Globus pallidus (tissue), 1 donor: ENCODE measurements around the gene GPR35.
"Not testable (repeated sequence)": the region's sequence is repeated elsewhere in the genome, so short reads cannot be mapped to it uniquely, and the experiment has no call there.

ENCODE experiments used
- DNase-seq: peaks from one replicate; pipeline ENCODE4 v3.0.0-alpha.2; 2015; ENCODE audit warnings: low spot score

The GPR35 gene

DNA sequence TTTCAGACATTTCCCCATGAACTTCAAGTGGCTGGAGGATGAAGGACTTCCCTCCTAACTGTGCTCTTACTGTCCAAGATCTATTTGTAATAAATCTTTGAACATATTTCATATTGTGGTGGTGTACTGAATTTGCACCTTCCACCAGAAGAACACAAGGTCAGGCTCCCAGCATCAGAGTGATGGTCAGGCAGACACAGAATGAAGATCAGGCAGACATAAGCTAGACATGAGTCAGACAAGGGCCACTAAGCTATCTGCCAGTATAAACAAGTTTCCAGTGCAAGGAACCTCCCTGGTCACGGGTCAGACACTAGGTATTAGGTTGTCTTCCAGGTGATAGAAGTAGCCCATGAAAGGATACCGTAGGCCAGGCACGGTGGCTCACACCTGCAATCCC lies 37.4 kb downstream of the GPR35 start:
- DNase-seq: no peak

DNA sequence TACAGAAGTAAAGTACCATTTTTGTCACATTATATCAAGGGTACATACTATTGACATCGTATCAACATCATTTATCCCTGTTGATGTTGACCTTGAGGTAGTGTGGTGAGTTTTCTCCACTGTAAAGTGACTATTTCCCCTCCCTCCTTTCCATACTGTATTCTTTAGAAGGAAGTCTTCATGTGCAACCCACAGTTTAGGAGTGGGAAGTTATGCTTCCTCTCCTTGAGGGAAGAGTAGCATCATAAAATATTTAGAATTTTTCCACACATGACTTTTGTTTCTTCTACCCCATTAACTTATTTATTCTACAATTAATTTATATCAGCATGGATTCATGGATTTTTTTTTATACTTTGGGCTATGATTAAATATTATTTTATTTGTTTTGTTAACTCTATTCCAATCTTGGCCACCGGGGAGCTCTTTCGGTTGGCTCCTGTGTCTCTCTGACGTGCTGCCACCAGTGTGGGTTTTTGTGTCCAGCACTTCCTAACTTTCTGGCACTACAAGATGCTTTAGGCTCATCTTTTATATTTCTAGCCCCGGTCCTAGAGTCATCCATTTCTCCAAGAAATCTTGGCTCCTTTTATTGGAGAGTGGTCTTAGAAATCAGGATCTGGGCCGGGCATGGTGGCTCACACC lies 38.4 kb downstream of the GPR35 start:
- DNase-seq: no peak

DNA sequence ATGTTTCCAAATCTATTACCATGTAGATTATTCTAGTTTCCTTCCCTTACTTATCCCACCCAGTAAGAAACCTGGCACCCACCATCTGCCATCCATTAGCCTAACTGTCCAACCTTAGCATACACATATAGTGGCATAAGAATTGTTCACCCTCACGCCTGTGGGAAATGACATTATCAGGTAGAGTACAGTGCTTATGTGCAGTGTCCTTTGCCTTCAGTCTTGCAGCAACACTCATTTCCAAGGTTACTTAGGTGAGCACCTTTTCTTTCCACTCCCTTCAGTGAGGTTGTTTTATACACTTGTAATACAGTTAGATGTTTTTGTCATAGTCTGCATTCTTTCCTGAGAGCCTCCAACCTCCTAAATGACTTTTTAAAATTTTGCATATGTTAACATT lies 39.3 kb downstream of the GPR35 start:
- DNase-seq: no peak

DNA sequence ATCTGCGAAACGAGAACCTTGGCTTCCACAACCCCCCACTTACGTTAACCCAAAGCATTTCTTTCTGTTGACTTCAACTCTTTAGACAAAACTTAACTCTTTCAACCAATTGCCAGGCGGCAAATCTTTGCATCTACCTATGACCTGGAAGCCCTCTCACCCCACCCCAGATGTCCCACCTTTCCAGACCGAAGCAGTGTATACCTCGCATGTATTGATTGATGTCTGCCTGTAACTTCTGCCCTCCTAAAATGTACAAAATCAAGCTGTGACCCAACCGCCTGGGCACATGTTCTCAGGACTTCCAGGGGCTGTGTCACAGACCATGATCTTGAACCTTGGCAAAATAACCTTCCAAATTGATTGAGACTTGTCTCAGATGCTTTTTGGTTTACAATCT lies 45.1 kb downstream of the GPR35 start:
- no peak for DNase-seq

DNA sequence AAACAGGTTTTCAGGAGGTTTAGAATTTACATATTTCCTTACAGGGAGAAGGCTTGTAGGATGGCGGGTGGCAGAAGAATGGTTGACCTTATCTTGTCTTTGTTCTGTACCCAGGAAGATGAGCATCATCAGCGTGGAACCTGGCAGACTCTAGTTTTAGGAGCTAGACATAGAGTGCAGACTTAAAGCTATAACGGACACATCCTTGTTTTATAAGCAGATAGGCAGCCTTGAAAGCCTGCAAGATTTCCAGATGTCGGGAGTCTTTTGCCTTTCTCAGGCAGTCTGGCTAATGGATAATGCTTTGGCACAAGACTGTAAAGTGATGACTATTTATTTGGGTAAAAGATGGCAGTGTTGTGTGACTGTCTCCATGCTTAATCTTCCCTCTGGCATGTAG lies 45.7 kb downstream of the GPR35 start:
- no peak for DNase-seq

DNA sequence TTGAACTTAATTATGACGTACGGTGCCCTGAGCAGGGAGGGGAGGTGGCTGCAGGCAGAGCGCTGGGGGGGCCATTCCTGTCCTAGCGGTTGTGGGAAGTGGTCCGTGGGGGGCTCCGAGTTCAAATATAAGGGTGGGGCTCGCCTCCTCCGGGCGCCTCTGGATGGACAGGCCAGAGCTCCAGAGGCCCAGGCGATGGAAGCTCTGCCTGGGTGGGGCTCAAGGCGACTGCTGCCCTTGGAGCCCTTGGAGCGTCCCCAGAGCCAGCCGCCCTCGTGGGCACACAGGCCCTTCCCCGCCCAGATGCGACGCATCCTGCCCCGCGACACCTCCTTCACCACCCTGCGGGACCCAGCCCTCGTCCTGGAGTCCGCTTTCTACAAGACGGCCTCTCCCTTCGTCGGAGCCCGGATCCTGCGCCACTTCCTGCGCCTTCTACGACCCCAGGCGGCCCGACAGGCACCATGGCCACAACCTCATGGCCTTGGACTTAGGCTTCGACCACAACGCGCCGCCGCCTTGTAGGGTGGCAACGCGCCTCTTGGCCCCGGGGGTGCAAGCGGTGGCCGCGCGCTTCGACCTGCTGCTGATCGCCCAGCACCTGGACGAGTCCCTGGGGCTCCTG lies 46.9 kb downstream of the GPR35 start:
- no peak for DNase-seq

DNA sequence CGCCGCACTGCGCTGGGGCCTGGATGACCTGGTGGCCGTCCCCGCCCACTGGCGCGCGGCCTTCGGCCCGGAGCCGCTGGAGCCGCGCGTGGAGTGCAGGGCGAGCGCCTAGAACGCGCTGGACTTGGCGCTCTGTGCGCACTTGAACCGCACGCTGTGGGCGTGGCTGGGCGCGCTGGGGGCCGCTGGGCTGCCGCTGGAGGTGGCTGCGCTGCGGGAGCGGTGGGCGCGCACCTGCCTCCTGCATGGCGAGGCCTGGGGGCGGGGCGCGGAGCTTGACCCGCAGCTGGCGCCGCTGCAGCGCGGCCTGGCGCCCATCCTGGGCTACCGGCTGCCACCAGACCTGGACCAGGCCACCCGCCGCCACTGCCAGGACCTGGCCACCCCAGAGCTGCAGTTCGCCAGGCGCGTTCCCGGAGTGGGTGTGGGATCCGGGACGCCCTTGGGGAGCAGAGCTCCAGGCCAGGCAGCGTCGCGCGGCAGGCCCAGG lies 47.5 kb downstream of the GPR35 start:
- no peak for DNase-seq

DNA sequence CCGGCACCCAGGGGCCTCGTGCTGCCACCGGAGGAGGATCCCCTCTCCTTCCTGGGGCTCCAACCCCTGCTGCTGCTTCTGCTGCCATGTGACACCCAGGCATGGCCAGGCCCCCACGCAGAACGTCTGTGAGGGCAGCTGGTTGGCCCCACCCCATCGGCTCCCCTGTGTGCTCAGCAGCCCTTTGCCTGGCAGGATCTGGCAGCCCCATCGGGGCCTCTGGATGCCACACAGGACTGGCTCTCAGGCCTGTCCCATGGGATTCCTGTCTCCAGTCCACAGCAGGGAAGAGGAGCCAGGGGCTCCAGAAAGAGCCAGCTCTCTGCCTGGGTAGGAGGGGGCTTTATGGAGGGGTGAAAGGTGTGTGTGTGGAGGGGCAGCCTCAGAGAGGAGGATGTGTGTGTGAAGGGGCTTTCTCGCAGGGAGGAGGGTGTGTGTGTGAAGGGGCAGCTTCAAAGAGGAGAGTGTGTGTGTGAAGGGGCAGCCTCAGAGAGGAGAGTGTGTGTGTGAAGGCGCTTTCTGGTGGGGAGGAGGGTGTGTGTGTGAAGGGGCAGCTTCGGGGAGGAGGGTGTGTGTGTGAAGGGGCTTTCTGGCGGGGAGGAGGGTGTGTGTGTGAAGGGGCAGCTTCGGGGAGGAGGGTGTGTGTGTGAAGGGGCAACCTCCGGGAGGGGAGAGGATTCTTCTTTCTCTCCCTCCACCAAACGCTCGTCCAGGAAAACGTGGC lies 49.3 kb downstream of the GPR35 start:
- DNase-seq: not testable (repeated sequence)

DNA sequence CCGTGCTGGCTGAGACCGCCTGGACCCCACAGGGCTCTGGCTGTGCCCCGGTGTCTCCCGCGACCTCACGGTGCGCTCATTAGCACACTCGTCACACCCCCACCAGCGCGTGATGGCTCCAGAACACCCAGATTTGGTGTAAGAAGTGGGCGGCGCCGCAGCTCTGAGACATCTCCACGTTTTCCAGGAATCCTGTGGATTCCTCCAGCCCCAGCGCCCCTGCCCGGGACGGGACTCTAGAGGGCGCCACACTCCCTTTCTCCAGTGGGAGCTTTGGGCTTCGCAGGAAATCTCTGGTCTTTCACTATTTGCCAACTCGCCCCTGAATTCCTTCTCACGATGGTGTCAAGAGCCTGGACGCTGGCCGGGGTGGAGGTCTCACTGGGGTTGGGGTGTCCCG lies 50.1 kb downstream of the GPR35 start:
- DNase-seq: not testable (repeated sequence)

DNA sequence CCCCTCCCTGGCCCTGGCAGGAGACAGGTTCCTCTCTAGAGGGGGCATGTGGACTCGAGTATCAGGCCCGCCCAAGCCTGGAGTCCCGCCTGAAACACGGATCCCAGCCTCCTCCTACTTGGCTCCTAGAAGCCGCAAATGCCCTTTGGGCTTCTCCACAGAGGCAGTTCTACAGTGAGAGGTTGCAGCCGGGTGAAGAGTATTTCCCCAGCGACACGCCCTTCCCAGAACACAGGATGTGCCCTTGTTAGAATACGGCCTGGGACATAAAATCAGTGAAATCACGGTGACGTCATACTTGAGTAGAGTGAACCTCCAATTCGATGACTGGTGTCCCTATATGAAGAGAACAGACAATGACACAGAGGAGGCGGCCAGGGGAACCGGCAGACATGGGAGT lies 52.8 kb downstream of the GPR35 start:
- not testable (repeated sequence) for DNase-seq

DNA sequence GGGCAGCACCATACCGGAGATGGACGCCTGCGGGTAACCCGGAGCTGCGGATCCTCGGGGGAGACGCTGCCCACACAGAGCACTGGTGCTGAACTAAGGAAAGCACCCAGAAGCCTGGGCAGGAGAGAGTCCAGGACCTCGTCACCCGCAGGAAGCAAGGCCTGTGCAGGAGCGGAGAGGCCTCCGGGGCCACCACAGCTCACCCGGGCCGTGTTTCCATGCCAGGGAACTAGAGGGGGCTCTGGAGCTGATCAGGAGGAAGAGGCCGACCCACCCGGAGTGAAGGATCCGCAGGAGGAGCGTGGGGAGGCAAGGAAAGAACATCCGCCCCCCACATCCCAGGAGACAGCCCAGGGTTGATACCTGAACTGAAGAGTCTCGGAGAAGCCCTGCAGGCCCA lies 53.6 kb downstream of the GPR35 start:
- DNase-seq: not testable (repeated sequence)

DNA sequence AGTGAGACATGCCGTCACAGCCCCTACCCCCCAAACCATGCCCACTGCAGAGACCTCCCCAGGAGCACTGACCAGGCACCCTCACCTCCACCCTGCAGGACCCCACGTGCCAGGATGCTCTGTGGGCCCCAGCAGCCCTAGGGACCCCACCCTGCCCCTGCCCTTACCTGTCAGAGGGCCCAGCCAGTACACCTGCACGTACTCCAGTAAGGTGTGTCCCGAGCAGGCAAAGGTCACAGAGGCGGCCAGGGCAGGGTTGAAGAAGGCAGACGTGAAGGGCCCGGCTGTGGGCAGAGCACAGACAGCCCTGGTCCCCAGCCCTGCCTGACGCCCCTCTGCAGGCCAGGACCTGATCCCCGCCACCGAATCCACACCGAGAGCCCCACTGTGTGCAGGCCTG lies 54.9 kb downstream of the GPR35 start:
- not testable (repeated sequence) for DNase-seq
